Measurements from ENCODE around the gene STYXL1.
"Not testable (repeated sequence)": the region's sequence is repeated elsewhere in the genome, so short reads cannot be mapped to it uniquely, and the experiment has no call there.

The STYXL1 gene

DNA sequence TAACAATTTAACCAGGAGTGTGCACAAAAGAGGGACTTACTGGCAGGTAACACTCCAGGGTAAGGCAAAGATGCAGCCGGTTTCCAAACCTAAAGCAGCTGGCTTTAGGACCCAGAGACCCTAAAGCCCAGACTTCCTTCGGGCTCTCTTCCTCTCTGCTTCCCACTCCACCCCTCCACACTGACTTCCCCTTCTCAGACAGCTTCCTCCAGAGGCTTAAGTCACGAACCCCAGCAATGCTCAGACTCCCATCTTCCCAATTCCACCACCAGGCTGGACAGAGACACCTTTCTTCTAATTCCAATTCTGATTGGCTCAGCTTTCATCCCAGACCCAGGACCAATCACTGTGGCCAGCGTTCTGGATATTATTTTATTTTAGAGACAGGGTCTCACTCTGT, 24.8 kb downstream of the STYXL1 start:
- DNase-seq, result peak; percentile 39

DNA sequence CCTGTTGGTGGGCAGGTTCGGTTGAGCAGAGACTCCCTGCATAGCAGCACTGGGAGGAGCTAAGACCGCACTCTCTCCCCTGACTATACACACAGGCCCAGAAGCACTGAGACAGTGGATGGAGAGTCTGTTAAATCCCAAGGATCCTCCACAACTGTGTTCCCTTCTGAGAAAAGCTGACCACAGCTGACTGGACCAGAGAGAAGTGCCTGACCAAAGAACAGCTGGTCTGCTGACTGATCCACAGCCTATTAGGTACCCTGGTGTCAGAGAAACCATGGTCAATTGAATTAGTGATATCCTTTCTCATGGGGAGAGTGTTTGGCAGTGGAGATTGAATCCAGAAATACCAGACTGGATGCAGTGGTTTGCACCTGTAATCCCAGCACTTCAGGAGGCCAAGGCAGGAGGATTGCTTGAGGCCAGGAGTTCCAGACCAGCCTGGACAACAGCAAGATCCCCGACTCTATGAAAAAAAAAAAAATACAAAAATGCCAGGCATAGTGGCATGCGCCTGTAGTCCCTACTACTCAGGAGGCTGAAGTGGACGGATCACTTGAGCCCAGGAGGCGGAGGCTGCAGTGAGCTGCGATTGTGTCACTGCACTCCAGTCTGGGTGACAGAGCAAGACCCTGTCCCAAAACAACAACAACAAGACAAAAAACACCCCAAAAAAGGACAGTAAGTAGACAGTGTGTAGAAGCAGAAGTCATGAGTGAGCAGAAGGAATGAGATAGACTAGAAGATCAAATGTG, 25.6 kb downstream of the STYXL1 start:
- DNase-seq, result no peak

GRCh38 chr7:76020031-76020714, 27.6 kb downstream of the STYXL1 start:
- peak; percentile 78 for DNase-seq

- not testable (repeated sequence) for DNase-seq
Measured at GRCh38 chr7:76018520-76018919, 29.3 kb downstream of the STYXL1 start.

GRCh38 chr7:76016191-76016947, 31.4 kb downstream of the STYXL1 start:
- no peak for DNase-seq

GRCh38 chr7:76011442-76011861, 36.3 kb downstream of the STYXL1 start:
- DNase-seq, result peak; percentile 19

DNA sequence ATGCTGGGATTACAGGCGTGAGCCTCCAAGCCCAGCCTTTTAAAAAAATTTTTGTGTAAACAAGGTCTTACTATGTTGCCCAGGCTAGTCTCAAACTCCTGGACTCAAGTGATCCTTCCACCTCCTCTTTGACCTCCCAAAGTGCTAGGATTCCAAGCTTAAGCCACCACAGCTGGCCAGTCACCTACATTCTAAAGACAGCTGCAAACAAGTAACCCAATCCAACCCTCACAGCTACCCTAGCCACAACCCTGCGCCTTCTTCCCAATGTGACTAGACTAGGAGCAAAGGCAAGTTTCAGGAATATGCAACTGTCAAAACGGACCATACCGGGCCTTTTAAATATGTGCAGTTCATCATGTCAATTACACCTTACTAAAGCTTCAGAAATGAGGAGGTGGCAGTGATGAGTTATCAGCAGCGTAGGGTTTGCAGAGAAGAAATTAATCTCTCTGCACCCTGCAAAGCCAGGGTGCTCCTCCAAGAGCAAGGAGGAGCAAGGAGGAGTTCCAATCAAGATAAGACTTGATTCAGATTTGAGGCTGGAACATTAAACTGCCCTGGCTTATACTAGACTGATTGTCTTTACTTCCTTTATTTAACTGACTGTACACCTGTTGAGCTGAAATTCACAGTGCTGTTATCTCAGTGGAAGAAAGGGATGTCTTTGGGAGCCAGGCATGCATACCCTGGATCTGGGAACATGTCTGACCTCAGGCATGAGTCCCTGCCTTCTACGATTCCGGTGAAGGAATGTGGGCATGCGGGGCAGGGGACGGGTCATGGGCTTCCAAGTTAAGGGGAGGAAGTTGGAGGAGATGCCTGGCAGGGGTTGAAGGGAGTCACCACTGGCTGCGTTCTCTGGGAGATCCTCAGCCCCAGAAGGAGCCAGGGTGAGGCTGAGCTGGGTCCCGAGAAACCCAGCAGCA, 37.9 kb downstream of the STYXL1 start:
- DNase-seq, result no peak

DNA sequence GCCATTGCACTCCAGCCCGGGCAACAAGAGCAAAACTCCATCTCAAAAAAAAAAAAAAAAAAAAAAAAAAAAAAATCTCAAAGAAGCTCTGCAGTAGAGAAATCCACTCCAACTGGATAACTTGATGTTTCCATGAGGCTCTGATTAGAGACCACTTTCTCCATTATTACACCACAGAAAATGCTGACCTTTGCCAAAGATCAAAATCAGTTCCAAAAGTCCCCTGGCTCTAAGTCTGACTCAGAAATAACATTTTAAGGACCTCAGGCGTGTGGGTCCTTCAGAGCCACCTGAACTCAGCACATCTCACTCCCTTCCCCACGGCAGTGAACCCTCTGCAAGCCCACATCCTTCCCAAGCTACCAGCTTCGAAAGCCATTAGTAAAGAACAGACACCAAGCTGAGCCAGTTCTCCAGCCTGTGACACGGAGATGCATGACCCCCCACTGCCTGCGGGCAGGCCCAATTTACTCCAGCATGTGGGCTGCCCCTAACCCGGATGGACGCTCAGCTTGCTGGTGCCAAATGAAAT, 39.6 kb downstream of the STYXL1 start:
- DNase-seq, result no peak

DNA sequence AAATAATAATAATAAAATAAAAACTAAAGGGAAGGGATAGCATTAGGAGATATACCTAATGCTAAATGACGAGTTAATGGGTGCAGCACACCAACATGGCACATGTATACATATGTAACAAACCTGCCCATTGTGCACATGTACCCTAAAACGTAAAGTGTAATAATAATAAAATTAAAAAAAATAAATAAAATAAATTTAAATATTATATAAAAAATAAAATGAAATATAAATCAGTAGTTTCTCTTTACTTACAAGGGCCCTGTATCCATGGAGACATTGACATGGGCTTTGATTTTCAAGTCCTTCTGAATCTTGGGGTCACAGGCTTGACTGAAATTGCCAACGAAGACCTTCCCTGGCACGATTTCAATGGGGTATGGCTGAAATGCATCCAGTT, 42.8 kb downstream of the STYXL1 start:
- DNase-seq, result not testable (repeated sequence)

DNA sequence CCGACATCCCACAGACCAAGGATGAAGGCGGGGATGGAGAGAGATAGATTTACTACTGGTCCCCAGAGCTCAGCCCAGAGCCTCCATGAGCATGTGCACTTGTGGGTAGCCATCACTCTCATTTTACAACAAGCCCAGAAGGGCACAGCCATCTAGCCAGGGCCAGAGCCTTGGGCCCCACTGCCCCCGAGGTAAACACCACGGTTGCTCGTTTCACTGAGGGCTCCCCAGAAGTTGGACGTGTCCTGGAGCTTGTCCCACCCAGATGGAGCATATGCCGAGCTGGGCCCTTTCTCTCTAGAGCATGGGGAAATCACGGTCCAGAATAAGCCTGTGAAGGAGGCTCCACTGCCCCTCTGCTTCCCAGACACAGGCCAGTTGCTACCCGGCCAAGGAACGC, 44.4 kb downstream of the STYXL1 start:
- DNase-seq, result no peak

- DNase-seq, result no peak
Measured at GRCh38 chr7:76002822-76003221, 45.0 kb downstream of the STYXL1 start.

DNA sequence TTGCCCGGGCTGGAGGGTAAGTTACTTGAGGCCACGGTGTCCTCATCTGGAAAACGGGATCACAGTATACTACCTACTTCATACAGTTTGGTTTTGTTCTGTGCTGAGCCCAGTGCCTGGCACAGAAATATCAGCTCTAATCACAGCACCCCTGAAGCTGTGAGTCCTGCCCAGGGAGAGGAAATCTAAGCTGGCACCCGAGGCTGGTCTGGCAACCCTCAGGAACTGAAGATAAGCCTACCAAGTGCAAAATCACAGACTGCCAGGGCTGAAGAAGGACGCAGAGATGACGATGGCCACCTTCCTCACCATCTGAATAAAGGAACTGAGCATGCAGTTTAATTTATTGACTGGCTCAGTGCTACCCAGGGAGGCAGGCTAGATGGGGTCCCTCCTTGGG, 45.7 kb downstream of the STYXL1 start:
- DNase-seq, result no peak

DNA sequence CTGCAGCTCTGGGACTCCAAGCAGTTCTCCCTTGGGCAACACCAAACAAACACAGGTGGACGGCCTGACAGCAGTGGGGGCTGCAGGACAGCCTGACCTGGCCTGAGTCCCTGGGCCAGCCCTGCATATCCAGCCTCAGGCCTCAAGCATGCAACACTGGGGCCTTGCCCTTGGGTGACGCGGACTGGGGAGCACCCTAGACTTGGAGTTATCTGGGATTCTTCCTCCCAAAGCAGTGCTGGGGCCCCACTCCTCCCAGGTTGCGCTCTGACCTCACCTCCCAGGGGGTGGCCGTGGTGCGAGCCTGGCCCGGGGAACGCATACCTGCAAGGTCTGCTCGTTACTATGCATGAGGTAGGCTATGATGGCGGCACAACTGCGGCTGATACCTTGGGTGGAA, 47.2 kb downstream of the STYXL1 start:
- no peak for DNase-seq

DNA sequence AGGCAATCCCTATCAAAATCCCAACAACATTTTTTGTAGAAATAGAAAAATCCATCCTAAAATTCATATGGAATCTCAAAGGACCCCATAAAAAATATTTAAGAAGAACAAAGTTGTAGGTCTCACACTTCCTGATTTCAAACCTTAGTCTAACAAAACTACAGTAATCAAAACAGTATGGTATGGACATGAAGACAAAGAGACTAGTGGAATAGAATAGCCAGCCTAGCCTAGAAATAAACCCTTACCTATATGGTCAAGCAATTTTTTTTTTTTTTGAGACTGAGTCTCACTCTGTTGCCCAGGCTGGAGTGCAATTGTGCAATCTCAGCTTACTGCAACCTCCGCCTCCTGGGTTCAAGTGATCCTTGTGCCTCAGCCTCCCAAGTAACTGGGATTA, 49.8 kb downstream of the STYXL1 start:
- no peak for DNase-seq

DNA sequence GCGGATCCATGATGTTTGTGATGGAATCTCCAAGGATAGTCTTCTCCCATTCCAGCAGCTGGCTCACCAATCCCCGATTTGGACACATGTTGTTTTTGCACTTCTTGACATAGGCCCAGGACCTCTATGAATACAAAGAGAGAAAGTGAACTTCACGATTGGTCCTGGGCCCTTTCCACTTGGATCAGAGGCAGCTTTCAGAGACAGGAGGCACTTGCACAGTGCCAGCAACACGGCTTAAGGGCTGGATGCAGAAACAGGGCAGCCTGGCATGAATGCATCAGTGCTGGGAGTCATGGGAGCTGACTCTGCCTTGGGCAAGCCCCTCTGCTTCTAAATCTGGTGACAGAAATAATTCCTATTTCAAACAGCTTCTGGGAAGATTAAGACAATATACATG, 51.3 kb downstream of the STYXL1 start:
- DNase-seq, result no peak

DNA sequence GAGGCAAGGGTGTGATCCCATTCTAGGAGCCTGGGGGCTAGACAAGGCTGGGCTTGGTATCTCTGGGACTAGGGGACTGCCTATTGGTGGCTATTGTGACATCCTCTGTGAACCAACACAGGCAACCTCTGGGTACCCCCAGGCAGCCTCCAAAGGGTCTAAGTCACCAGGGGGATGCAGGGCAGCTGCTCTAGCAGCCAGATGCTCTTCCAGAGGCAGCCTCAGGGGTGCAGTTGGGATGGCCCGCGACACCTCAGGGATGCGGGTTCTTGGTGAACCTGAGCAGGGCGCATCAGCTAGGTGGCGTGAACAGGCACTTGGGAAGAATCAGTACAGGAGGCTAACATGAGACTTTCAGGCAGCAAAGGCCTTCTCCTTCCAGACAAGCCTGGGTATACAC, 51.8 kb downstream of the STYXL1 start:
- DNase-seq, result no peak

DNA sequence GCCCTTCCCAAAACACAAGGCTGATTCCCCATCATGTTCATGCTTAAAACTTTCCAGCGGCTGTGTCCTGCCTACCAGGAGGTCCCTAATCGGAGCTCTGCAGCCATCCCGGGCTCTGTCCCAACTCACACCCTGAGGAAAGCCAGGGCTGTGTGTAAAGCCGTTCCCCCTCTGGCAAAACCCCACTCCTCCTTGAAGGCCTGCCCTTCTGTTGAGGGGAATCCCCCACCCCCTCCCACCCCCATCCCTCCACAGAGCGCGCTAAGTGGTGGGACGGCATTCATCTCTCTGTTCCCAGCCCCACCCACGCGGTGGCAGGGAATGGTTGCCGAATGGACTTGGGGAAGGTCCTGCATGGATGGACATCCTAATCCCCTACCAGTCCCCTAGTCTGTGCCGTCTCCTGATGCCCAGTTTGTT, 52.7 kb downstream of the STYXL1 start:
- no peak for DNase-seq

DNA sequence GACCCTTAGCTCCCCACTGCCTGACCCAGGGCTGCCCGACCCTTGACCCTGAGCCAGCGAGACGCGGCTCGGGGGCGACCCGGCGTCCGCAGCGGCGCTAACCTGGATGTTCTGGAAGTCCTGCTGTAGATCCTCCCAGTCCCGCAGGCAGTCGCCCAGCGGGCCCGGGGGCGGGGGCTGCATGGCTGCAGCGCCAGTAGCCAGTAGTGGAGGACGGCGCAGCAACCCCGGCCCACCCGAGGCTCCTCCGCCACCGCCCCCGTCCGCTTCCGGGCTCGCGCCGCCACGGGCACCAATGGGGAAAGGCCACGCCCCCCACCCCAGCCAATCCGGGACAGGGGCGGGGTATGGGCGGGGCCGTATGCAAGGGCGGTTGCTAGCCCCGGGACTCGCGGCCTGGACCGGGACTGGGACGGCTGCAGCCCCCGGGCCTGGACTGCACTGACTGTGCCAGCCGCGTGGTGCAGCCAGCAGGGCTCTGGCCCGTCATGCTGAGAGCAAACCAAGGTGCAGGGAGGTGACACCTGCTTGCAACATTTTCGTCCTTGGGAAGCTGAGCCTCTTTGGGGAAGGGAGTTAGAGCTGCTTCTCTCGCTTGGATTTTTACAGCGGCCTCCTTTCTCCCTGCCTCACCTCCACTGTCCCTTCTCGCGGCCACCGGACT, 53.3 kb downstream of the STYXL1 start, which contains the start of gene TMEM120A:
Gene TMEM120A (minus strand): TSS at position 208 of the 664 bp plus-strand sequence. CDS start 25 bp downstream, at position 183.
- DNase-seq, result peak; percentile 97

DNA sequence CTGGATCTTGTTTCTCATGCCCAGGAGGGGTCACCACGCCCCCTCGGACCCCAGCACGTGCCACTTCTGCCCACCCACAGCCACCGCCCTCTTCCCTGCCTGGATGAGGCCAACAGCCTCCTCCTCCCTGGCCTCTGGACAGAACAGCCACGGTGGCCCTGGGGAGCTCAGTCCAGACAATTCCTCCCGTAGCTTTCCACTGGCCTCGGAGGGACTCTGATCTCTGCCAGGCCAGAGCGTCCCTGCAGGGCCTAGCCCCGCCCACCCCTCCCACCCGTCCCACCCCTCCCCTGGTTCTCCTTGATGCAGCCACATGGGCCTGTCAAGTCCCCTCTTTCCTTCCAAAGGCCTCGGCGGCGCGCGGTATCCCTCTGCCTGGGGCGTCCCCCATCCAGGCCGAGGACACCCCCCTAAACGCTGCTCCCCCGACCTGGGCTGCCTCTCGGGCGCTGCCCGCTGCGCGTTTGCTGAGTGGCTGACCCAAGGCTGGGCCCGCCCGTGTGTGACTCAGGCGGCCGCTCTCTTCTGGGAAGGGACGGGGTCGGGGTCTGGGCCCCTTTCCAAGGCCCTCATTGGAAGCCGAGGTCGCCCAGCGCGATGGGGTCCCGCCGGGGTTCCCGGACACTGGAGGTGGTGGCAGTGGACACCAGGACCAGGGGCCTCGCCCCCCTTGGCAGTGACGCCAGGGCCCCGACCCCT, 54.0 kb downstream of the STYXL1 start:
- peak; percentile 58 for DNase-seq

GRCh38 chr7:75992083-75992755, 55.6 kb downstream of the STYXL1 start:
- no peak for DNase-seq
